ENCODE data around the gene HBB. TPM values are rescaled to one million over a fixed set of nuclear protein-coding genes. Genes with fewer than 3 reads are reported as not detected.

The HBB gene
- total RNA-seq, 4 donors from 2014 or later, result 1.1 to 2.0 TPM; not detected in 2

DNA sequence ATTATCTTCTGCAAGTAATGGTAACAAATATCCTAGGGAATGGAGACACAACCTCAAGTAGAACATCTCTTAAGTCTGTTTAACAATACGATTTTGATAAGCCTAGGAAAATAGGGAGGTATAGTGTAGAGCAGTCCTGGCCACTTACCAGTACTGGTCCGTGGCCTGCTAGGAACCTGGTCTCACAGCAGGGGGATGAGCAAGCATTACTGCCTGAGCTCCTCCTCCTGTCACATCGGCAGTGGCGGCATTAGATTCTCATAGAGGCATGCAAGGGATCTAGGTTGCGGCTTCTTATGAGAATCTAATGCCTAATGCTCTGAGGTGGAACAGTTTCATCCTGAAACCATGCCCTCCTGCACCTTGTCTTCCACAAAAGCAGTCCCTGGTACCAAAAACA lies 30.8 kb downstream of the HBB start:
- Histone ChIP-seq H3K4me3 (no peak overlapping the region), H3K36me3 (no peaks in the 10 kb centered on the region), H3K27ac (no peak overlapping the region), H3K27me3 (no peaks in the 10 kb centered on the region), H3K9me3 (no peaks in the 10 kb centered on the region), H3K4me1 (no peaks in the 10 kb centered on the region)
- 76 to 86% methylated on average over 1 to 5 of the region's 5 CpGs for WGBS, 2 donors (ENCODE audit: low coverage in 1 of 2)
- no peak for DNase-seq
- no peak for TF ChIP-seq POLR2AphosphoS5 (IDR thresholded peaks at IDR 0.05)
- TF ChIP-seq POLR2A (IDR thresholded peaks at IDR 0.05), result no peak
- TF ChIP-seq EP300 (IDR thresholded peaks at IDR 0.05; ENCODE audit: low read depth), result no peak
- TF ChIP-seq, protein P1, sequence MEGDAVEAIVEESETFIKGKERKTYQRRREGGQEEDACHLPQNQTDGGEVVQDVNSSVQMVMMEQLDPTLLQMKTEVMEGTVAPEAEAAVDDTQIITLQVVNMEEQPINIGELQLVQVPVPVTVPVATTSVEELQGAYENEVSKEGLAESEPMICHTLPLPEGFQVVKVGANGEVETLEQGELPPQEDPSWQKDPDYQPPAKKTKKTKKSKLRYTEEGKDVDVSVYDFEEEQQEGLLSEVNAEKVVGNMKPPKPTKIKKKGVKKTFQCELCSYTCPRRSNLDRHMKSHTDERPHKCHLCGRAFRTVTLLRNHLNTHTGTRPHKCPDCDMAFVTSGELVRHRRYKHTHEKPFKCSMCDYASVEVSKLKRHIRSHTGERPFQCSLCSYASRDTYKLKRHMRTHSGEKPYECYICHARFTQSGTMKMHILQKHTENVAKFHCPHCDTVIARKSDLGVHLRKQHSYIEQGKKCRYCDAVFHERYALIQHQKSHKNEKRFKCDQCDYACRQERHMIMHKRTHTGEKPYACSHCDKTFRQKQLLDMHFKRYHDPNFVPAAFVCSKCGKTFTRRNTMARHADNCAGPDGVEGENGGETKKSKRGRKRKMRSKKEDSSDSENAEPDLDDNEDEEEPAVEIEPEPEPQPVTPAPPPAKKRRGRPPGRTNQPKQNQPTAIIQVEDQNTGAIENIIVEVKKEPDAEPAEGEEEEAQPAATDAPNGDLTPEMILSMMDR (IDR thresholded peaks at IDR 0.05), result no peak
- in situ Hi-C loops (cut with MboI; ENCODE audit: low pct_ligation_motif_present in 1 of 4, low pct_unique_long_range_greater_than_20kb in 1 of 4, low sequenced_read_pairs in 3 of 4) (no loop called here), intact Hi-C loops (cut with DNase I; ENCODE audit: low total_unique reads) (no loop called here)

DNA sequence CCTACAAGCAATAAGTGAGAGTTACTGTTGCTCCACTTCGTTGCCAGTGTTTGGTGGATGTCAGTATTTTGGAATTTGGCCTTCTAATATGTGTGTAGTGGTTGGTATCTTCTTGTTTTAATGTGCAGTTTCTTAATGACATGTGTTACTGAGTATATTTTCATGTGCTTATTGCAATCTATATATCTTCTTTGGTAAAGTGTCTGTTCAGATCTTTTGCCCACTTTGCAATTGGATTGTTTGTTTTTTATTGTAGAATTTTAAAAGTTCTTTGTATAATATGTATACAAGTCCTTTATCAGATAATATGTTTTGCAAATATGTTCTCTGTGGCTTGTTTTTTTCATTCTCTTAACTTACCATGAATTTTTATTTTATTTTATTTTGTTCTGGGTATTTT lies 34.1 kb downstream of the HBB start:
- no peak for DNase-seq
- Histone ChIP-seq H3K4me3 (no peak overlapping the region), H3K4me1 (no peaks in the 10 kb centered on the region), H3K36me3 (no peaks in the 10 kb centered on the region), H3K27ac (no peak overlapping the region), H3K27me3 (no peaks in the 10 kb centered on the region), H3K9me3 (no peaks in the 10 kb centered on the region)
- TF ChIP-seq POLR2AphosphoS5 (IDR thresholded peaks at IDR 0.05) (no peak), EP300 (IDR thresholded peaks at IDR 0.05; ENCODE audit: low read depth) (no peak), POLR2A (IDR thresholded peaks at IDR 0.05) (no peak)
- TF ChIP-seq, protein P1 (IDR thresholded peaks at IDR 0.05), result no peak
- 0 to 26% methylated on average over 1 of the region's 1 CpG for WGBS, 2 donors (ENCODE audit: low coverage in 1 of 2)
- intact Hi-C loops (cut with DNase I; ENCODE audit: low total_unique reads) (no loop called here), in situ Hi-C loops (cut with MboI; ENCODE audit: low pct_ligation_motif_present in 1 of 4, low pct_unique_long_range_greater_than_20kb in 1 of 4, low sequenced_read_pairs in 3 of 4) (no loop called here)

DNA sequence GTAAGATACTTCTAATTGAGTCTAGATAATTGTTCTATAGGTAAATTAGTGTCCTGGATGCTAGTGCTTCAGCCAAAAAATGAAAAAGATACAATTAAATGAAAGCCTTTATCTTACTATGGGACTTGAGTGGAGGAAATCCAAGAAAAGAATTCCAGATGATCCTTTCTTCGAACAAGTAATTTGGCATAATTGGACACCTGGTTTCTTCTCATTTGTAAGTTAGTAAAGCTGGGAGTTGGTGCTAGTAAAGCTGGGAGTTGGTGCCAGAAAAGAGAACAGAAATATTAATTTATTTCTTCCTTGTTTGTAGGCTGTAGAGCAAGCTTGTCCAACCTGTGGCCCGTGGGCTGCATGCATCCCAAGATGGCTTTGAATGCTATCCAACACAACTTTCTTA lies 38.7 kb downstream of the HBB start:
- no peak for DNase-seq
- Histone ChIP-seq H3K27me3 (no peaks in the 10 kb centered on the region), H3K27ac (no peak overlapping the region), H3K4me3 (no peak overlapping the region), H3K9me3 (no peaks in the 10 kb centered on the region), H3K4me1 (no peaks in the 10 kb centered on the region), H3K36me3 (no peaks in the 10 kb centered on the region)
- TF ChIP-seq EP300 (IDR thresholded peaks at IDR 0.05; ENCODE audit: low read depth) (no peak), POLR2A (IDR thresholded peaks at IDR 0.05) (no peak), POLR2AphosphoS5 (IDR thresholded peaks at IDR 0.05) (no peak)
- TF ChIP-seq, protein P1 (IDR thresholded peaks at IDR 0.05), result no peak
- WGBS, 2 donors (ENCODE audit: low coverage in 1 of 2), result 85 to 96% methylated on average over 2 of the region's 2 CpGs
- in situ Hi-C loops (cut with MboI; ENCODE audit: low pct_ligation_motif_present in 1 of 4, low pct_unique_long_range_greater_than_20kb in 1 of 4, low sequenced_read_pairs in 3 of 4) (no loop called here), intact Hi-C loops (cut with DNase I; ENCODE audit: low total_unique reads) (no loop called here)

DNA sequence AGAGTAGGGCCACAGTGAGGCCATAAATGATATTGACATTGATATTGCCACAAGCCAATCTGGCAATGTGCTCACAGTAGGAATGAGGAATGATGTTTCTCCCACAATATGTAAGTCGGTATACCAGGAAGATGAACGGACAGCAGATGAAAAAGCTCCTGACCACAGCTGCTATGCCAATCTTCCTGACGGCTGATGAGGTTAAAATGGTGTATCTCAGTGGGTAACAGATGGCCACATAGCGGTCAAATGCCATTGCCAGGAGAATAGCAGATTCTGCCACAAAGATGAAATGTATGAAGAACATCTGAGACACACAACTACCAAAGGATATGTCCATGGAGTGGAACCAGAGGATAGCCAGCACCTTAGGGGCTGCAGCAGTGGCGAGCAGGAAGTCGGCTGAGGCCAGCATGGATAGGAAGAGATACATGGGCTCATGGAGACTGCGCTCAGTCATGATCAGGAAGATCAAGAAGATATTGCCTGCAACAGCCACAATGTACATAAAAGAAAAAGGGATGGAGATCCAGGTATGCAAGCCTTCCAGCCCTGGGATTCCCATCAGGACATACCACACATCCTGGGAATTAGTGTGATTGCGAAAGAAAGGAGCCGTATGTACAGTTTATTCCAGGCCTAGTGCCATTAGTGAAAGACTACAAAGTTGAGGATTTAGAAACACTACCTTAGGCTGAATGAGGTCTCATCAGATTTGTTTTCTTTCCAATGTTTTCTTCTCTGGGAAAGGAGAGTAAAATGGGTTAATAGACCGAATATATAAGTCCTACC lies 48.6 kb downstream of the HBB start:
- Histone ChIP-seq H3K27me3 (no peaks in the 10 kb centered on the region), H3K9me3 (peaks cover 0 to 3% of the 10 kb centered on the region in 2 donors), H3K4me1 (no peaks in the 10 kb centered on the region), H3K4me3 (no peak overlapping the region), H3K36me3 (no peaks in the 10 kb centered on the region), H3K27ac (no peak overlapping the region)
- TF ChIP-seq POLR2A (IDR thresholded peaks at IDR 0.05), result no peak
- TF ChIP-seq, protein P1 (IDR thresholded peaks at IDR 0.05), result no peak
- no peak for TF ChIP-seq EP300 (IDR thresholded peaks at IDR 0.05; ENCODE audit: low read depth)
- no peak for TF ChIP-seq POLR2AphosphoS5 (IDR thresholded peaks at IDR 0.05)
- intact Hi-C loops (cut with DNase I; ENCODE audit: low total_unique reads), result no loop called here
- in situ Hi-C loops (cut with MboI; ENCODE audit: low pct_ligation_motif_present in 1 of 4, low pct_unique_long_range_greater_than_20kb in 1 of 4, low sequenced_read_pairs in 3 of 4), result no loop called here
- WGBS, 2 donors (ENCODE audit: low coverage in 1 of 2), result 83 to 88% methylated on average over 6 to 10 of the region's 10 CpGs
- no peak for DNase-seq

Other genes starting within 250 kb of the HBB start
- not detected for gene OR51L1, start 232.2 kb downstream of the HBB start, total RNA-seq
- gene OR52J3, start 180.5 kb downstream of the HBB start, total RNA-seq, result not detected
- gene OR52E2, start 167.4 kb downstream of the HBB start, total RNA-seq, result not detected
- gene OR52E1, start 157.5 kb downstream of the HBB start, total RNA-seq, result not detected
- gene OR52A5, start 88.7 kb downstream of the HBB start, total RNA-seq, result not detected
- gene OR52A1, start 72.3 kb downstream of the HBB start, total RNA-seq, result not detected
- gene OR51V1, start 26.4 kb downstream of the HBB start, total RNA-seq, result not detected
- not detected for gene HBD, start 7.4 kb upstream of the HBB start, total RNA-seq
- not detected for gene HBG1, start 22.8 kb upstream of the HBB start, total RNA-seq
- gene HBG2, start 27.7 kb upstream of the HBB start, total RNA-seq, result not detected
- gene HBE1, start 42.9 kb upstream of the HBB start, total RNA-seq, result not detected
- gene OR51B4, start 74.9 kb upstream of the HBB start, total RNA-seq, result not detected
- gene OR51B2, start 97.2 kb upstream of the HBB start, total RNA-seq, result not detected
- gene OR51B5, start 116.5 kb upstream of the HBB start, total RNA-seq, result not detected
- gene OR51B6, start 124.4 kb upstream of the HBB start, total RNA-seq, result not detected
- not detected for gene OR51M1, start 156.7 kb upstream of the HBB start, total RNA-seq
- gene OR51Q1, start 195.0 kb upstream of the HBB start, total RNA-seq, result not detected
- gene OR51I1, start 214.4 kb upstream of the HBB start, total RNA-seq, result not detected
- gene OR51I2, start 222.3 kb upstream of the HBB start, total RNA-seq, result not detected

Measured in transverse colon (tissue), 4 donors.